GM21619 (cell line): Measurements from ENCODE around the gene RAD50.
"Not testable (repeated sequence)": the region's sequence is repeated elsewhere in the genome, so short reads cannot be mapped to it uniquely, and the experiment has no call there.

ENCODE experiments used
- ATAC-seq: cut with Tn5 transposase; IDR thresholded peaks from one replicate; pipeline ENCODE4 v1.9.1; 2021; ENCODE audit not compliant: unreplicated experiment

The RAD50 gene

DNA sequence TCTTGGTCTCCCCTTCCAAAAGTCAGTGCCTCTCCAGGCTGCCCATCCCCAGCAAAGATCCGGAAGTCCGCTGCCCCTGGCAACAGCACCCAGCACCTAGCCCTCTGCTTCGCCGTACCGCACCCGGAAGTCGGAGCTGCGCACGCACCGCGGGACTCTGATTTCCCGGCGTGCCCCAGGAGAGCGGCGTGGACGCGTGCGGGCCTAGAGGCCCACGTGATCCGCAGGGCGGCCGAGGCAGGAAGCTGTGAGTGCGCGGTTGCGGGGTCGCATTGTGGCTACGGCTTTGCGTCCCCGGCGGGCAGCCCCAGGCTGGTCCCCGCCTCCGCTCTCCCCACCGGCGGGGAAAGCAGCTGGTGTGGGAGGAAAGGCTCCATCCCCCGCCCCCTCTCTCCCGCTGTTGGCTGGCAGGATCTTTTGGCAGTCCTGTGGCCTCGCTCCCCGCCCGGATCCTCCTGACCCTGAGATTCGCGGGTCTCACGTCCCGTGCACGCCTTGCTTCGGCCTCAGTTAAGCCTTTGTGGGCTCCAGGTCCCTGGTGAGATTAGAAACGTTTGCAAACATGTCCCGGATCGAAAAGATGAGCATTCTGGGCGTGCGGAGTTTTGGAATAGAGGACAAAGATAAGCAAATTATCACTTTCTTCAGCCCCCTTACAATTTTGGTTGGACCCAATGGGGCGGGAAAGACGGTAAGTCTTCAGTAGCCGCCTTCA, at the start of gene RAD50:
TSS of gene RAD50 (plus strand) at position 215 of the 715 bp plus-strand sequence. CDS start at position 563, 348 bp downstream.
- ATAC-seq, result peak; percentile 96

GRCh38 chr5:132510076-132510475, 46.7 kb upstream of the RAD50 start:
- no peak for ATAC-seq

DNA sequence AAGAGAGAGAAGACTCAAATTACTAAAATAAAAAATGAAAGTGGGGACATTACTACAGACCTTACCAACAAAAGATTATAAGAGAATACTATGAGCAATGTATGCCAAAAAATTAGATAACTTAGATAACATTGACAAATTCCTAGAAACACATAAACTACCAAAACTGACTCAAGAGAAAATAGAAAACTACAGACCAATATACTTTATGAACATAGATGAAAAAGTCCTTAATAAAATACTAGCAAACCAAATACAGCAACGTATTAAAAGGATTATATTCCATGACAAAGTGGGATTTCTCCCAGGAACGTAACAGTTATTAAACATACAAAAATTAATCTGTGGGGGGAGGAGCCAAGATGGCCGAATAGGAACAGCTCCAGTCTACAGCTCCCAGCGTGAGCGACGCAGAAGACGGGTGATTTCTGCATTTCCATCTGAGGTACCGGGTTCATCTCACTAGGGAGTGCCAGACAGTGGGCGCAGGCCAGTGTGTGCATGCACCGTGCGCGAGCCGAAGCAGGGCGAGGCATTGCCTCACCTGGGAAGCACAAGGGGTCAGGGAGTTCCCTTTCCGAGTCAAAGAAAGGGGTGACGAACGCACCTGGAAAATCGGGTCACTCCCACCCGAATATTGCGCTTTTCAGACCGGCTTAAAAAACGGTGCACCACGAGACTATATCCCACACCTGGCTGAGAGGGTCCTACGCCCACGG, 43.0 kb upstream of the RAD50 start:
- not testable (repeated sequence) for ATAC-seq

GRCh38 chr5:132522067-132522466, 34.7 kb upstream of the RAD50 start:
- not testable (repeated sequence) for ATAC-seq

GRCh38 chr5:132524877-132525276, 31.9 kb upstream of the RAD50 start:
- ATAC-seq, result not testable (repeated sequence)

- ATAC-seq, result peak; percentile 79
Measured at GRCh38 chr5:132525299-132525724, 31.5 kb upstream of the RAD50 start.

DNA sequence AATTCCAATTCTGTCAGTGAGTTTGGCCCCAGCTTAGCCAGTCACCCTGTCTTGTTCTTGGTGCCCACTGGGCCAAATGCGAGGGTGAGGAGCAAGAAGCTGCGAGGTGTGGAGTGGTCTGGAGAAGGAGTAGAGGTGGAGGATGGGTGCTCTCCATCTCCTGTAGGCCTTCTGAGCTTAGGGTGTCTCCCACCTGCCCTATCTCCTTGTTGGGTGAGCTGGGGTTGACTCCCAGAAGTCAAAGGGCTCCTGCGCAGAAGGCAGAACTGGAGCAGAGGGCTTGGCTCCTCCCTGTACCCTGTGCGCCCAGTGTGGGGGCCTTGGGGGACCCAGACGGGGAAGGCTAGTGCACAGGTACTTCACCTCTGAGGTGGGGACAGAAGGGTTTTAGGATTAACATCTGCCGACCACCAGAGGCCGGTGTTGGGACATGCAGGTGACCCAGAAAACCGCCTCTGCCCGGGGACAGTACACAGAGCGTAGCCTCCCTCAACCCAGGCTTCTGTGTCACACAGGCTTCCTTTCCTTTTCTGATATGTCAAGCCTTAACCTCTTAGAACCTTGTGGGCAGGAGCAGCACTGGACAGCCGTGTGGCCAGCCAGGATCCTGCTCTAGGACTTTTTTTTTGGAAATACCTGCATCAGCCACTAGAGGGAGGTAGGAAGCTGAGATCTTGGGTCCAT, 30.3 kb upstream of the RAD50 start:
- peak; percentile 38 for ATAC-seq

DNA sequence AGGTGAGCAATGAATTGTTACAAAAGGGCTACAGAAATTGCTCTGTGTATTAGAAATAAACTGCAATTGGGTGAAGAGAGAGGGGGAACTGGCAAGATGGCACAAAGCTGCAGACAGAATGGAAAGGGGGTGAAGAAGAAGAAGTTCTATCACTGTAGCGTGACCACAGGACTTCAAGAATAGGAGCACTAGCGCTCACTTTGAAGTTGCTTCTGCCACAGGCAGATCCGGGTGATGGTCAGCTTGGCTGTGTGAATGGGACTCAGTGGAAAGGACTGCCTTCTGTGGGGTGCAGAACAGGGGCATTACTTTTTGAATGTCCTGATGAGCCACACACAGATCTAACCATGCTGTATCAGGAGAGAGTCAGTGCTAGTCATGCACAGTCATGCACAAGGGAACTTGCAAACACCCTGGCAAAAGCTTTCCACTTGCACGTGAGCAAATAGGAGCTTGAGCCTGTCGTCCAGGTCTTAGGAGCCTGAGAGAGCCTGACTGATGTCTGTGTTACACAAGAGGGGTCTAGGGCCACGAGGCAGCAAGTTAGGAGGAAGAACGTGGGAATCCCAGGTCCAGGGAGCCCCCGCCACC, 29.7 kb upstream of the RAD50 start:
- ATAC-seq, result no peak

DNA sequence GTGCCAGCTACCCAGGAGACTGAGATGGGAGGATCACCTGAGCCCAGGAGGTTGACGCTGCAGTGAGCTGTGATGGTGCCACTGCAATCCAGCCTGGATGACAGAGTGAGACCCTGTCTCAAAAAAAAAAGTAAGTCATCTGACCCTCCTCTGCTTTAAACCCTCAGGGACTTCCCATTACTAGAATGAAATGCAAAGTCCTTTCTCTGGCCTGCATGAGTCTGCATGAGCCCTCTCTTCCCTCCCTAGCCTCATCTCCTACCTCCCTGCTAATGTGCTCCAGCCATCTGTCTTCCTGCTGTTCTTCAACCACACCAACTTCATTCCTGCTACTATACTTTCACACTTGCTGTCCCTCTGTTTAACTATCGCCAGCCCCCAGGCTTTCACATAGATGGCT, 28.8 kb upstream of the RAD50 start:
- ATAC-seq, result no peak

DNA sequence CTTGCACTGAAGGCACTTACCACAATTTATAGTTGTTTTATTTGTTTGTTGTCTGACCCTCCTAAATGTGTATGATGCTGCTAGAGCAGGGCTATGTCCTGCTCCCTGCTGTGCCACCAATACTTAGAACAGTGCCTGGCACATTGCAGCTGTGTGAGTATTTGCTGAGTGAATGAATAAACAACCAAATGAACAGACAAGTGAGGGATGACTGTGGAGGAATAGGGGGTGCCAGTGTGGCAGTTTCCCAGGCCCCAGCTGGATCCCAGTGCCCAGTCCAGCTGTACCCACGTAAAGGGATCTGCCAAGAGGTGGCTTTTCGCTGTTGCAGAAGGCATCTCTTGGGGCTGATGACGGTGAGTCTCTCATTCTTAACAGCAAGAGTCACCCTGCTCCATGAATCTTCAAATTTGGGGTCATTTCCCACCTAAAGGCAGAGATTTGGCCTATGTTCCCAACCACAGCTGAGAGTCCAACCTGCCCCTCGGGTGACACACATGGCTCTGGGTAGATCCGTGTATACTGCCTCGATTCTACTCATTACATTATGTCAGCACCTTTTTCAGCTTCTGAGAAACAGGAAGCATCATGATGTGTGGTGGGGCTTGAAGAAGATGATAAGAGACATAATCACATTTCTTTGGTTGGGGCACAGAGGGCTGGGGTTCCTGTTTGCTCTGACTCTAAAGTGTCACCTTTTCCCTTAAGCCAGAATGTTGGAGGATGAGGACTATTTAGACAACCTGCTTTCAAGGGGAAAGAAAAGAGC, 27.7 kb upstream of the RAD50 start:
- ATAC-seq, result no peak

GRCh38 chr5:132530946-132531345, 25.8 kb upstream of the RAD50 start:
- no peak for ATAC-seq

DNA sequence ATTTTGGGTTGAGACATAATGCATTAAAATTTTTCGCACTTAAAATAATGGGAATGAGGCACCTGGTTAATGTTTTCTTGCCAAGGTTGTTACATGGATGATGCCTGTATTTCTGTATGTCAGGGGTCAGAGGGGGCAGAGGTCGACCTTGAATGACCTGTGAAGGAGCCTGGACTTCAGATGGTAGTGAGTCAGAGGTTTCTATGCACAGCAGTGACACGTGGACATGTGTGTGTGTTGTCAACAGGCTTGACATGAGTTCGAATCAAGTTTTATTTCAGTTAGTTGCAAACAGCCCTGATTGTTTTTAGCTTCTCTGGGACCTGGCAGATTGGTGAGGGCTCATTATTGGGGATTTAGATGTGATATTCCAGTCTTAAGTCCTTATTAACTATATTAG, 17.1 kb upstream of the RAD50 start:
- no peak for ATAC-seq

- no peak for ATAC-seq
Measured at GRCh38 chr5:132540149-132540548, 16.6 kb upstream of the RAD50 start.

GRCh38 chr5:132540764-132541163, 16.0 kb upstream of the RAD50 start:
- no peak for ATAC-seq

DNA sequence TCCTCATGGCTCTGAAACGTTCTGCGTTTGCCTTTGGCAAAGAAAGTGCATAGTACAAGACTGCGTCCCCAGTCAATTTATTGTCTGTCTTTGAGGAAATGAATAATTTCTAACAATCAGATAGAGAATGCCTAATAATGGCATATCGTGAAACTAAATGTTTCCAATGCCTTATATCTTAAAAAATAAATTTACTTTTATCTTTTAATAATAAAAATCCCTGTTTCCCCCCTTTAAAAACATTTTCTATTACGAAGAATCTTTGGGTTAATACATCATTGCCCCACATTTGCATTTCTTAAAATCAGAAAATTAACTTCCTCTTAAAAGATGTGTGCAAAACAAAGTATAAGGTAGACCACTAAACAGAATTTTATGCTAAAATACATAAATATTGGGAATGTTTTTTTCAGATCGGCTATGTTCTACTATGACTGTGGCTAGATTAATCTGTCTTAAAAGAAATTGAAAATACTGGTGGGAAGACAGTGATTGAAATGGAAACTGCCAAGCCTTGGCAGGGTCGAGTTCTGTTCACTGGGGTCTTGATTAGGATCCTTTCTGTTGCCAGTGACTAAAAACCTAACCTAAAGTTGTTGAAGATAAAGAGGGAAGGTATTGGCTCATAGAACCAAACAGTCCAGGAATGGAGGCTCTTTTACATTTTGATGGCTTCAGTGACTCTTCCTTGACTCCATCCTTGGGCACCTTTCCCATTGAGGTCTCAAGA, 13.1 kb upstream of the RAD50 start, which contains the start of gene IL5:
TSS of gene IL5 (minus strand) at position 51 of the 730 bp plus-strand sequence. CDS start at position 7, 44 bp downstream.
- no peak for ATAC-seq

- no peak for ATAC-seq
Measured at GRCh38 chr5:132546108-132546507, 10.7 kb upstream of the RAD50 start.

DNA sequence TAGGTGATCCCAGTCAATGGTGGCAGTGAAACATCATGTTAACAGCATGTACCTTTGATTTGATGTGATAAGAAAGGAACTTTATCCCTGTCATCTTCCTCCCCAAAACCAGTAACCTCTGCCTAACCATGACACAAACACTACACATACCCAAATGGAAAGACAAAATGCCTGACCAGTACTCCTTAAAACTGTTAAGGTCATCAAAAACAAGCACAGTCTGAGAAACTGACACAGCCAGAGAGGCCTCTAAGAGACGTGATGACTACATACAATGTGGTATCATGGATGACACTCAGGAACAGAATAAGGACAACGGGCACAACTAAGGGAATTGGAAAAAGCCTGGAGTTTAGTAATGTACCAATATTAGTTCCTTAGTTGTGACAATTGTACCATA, 9.5 kb upstream of the RAD50 start:
- ATAC-seq, result no peak

GRCh38 chr5:132548834-132549233, 7.9 kb upstream of the RAD50 start:
- ATAC-seq, result not testable (repeated sequence)

DNA sequence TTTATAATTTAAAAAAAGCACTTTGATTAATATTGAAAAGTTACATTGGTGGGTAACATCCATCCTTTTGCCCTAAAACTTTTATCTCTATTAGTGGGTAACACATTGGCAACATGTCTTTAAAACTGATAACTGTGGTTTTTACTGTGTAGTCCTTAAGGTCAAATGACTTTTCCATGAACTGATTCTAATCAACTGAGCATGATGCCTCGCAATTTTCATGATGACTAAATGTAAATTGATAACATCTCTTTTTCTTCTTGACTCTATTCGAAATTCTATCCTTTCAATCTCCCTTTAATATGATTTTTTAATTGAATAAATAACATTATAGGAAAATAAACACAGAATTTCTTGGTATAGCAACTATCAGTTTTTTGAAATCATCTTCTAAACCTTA, 7.2 kb upstream of the RAD50 start:
- no peak for ATAC-seq
